IPS-20b (cell line): Measurements from ENCODE around the gene BBX.

Source experiments
- H3K27ac ChIP-seq: one replicate; pipeline ENCODE4 v1.5.1; 2013; ENCODE audit warnings: low read length
- H3K27me3 ChIP-seq: 2 replicates; pipeline ENCODE4 v1.6.1; 2013; ENCODE audit warnings: mild to moderate bottlenecking, low read length, inconsistent platforms; ENCODE audit not compliant: insufficient read depth
- H3K36me3 ChIP-seq: 2 replicates; pipeline ENCODE4 v1.6.1; 2013; ENCODE audit warnings: low read depth, mild to moderate bottlenecking, inconsistent platforms, low read length, moderate library complexity; ENCODE audit not compliant: insufficient read depth
- H3K4me1 ChIP-seq: 2 replicates; pipeline ENCODE4 v1.6.1; 2013; ENCODE audit warnings: mild to moderate bottlenecking, control low read depth, inconsistent platforms, low read length, moderate library complexity; ENCODE audit not compliant: insufficient read depth
- H3K4me3 ChIP-seq: 2 replicates; pipeline ENCODE4 v1.5.1; 2013; ENCODE audit warnings: mild to moderate bottlenecking, low read length, inconsistent platforms
- H3K9ac ChIP-seq: 2 replicates; pipeline ENCODE4 v1.6.1; 2013; ENCODE audit warnings: low read depth, mild to moderate bottlenecking, inconsistent platforms, low read length, moderate library complexity
- H3K9me3 ChIP-seq: 2 replicates; pipeline ENCODE4 v1.6.1; 2013; ENCODE audit warnings: mild to moderate bottlenecking, low read depth, low read length, inconsistent platforms; ENCODE audit not compliant: insufficient read depth

The BBX gene

DNA sequence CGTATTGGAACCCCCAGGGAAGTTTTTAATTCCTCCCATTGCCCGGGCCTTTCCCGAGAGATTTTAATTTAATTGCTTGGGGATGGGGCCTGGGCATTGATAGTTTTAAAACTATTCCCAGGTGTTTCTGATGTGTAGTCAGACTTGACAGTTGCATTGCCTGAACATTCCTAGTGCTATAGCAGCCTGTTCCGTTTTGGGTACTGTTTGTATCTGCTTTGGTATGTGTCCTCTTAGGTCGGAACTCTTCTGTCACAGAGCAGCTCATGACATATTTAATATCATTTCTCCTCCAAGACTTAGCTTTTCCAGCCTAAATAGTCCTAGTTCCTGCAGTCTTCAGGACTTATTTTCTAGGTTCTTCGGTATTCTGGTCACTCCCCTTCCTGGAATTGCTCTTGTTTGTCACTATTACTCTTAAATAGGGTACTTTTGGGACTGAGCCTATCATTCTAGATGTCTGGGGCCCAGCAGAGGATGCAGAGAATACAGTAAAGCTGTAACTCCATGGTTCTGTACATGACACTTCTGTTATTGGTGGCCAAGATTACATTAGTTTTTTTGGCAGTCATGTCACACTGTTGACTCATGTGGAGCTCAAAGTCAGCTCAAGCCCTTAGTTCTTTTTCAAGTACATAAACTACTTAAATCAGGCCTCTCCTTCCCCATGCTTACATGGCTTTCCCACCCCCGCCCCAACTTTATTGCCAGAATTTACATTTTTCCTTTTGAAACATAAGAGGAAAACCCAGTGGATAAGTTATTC, 81.5 kb downstream of the BBX start:
- Histone ChIP-seq H3K9ac (no peak overlapping the region), H3K36me3 (no peaks in the 10 kb centered on the region), H3K4me3 (no peak overlapping the region), H3K27me3 (no peaks in the 10 kb centered on the region), H3K27ac (no peak overlapping the region), H3K9me3 (0 out of 2 replicates have a peak, but pooled peaks cover 4% of the 10 kb centered on the region), H3K4me1 (peaks cover 18% of the 10 kb centered on the region)

- Histone ChIP-seq H3K9me3 (0 out of 2 replicates have a peak, but pooled peaks cover 4% of the 10 kb centered on the region), H3K4me1 (peaks cover 6% of the 10 kb centered on the region; the same call in 1 of the 2 replicates), H3K27me3 (no peaks in the 10 kb centered on the region), H3K27ac (no peak overlapping the region), H3K4me3 (no peak overlapping the region), H3K36me3 (no peaks in the 10 kb centered on the region), H3K9ac (no peak overlapping the region)
These were observed 89.2 kb downstream of the BBX start for GRCh38 chr3:107611775-107612469.

GRCh38 chr3:107612664-107613084, 89.9 kb downstream of the BBX start:
- Histone ChIP-seq H3K9me3 (0 out of 2 replicates have a peak, but pooled peaks cover 4% of the 10 kb centered on the region), H3K27ac (no peak overlapping the region), H3K36me3 (no peaks in the 10 kb centered on the region), H3K4me1 (peaks cover 6% of the 10 kb centered on the region; the same call in 1 of the 2 replicates), H3K9ac (no peak overlapping the region), H3K4me3 (no peak overlapping the region), H3K27me3 (no peaks in the 10 kb centered on the region)

DNA sequence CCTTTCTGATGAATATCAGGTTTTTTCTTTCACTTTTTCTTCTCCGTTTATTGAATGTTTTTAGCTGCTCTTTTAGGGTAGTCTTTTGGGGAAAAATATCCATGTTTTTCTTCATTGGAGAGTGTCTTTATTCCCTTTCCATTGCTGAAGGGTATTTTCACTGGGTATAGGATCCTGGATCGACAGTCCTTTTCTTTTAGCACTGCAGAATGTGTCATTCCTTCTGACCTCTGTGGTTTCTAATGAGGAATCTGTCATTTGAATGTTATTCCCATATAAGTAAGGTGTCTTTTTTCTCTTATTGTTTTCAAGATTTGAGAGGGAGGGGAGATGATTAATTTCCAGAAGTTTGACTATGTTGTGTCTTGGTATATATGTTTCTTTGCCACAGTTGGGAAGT, 96.8 kb downstream of the BBX start:
- Histone ChIP-seq H3K9me3 (no peaks in the 10 kb centered on the region), H3K27ac (no peak overlapping the region), H3K9ac (no peak overlapping the region), H3K4me1 (peaks cover 26% of the 10 kb centered on the region), H3K27me3 (no peaks in the 10 kb centered on the region), H3K36me3 (no peaks in the 10 kb centered on the region), H3K4me3 (no peak overlapping the region)

DNA sequence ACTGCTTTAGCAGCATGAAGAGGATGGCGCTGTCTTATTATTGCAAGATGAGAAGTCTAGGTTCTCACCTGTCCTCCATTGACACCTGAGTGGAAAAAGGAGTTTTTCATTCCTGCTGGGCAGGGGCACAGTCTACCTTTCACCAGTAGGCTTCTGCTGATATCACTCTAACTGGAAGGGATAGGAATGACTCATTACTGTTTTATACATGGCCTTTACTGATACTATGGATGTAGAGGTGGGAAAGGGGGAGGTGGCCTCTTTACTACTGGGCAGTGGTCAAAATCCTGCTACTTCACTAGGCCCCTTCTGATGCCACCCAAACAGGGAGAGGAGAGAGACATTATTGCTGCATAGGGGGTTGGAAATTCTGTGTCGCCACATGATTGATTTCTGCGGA, 97.8 kb downstream of the BBX start:
- H3K9me3 ChIP-seq = no peaks in the 10 kb centered on the region

DNA sequence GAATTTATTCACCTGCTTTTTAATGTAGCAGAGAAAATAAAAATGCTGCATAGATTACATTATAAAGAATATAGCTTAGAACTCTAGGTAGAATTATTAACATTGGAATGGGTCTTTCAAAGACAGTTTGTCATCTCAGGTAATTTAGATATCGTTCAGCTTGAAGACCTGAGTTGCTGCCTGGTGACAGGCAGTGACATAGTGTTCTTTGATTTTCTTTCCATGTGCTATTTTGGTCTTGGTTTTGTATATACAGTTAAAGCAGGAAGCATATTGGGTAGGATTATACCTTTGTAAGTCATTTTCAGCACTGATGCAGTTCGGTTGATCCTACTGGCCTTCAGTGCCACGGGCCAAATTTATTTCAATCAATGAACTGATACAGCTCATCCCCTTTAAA, 98.7 kb downstream of the BBX start:
- no peak overlapping the region for H3K4me3 ChIP-seq
- peaks cover 24% of the 10 kb centered on the region for H3K4me1 ChIP-seq
- no peaks in the 10 kb centered on the region for H3K9me3 ChIP-seq
- no peak overlapping the region for H3K27ac ChIP-seq
- no peaks in the 10 kb centered on the region for H3K36me3 ChIP-seq
- no peak overlapping the region for H3K9ac ChIP-seq
- no peaks in the 10 kb centered on the region for H3K27me3 ChIP-seq

More for the DNA sequence above, 97.8 kb downstream of the BBX start:
- H3K9ac ChIP-seq = no peak overlapping the region
- H3K4me3 ChIP-seq = no peak overlapping the region
- H3K27ac ChIP-seq = no peak overlapping the region
- H3K4me1 ChIP-seq = peaks cover 24% of the 10 kb centered on the region
- H3K27me3 ChIP-seq = no peaks in the 10 kb centered on the region
- H3K36me3 ChIP-seq = no peaks in the 10 kb centered on the region

GRCh38 chr3:107627962-107628542, 105.3 kb downstream of the BBX start:
- Histone ChIP-seq H3K27ac (no peak overlapping the region), H3K9ac (no peak overlapping the region), H3K9me3 (no peaks in the 10 kb centered on the region), H3K36me3 (no peaks in the 10 kb centered on the region), H3K4me3 (no peak overlapping the region), H3K27me3 (no peaks in the 10 kb centered on the region), H3K4me1 (peaks cover 9% of the 10 kb centered on the region; the same call in 1 of the 2 replicates)

DNA sequence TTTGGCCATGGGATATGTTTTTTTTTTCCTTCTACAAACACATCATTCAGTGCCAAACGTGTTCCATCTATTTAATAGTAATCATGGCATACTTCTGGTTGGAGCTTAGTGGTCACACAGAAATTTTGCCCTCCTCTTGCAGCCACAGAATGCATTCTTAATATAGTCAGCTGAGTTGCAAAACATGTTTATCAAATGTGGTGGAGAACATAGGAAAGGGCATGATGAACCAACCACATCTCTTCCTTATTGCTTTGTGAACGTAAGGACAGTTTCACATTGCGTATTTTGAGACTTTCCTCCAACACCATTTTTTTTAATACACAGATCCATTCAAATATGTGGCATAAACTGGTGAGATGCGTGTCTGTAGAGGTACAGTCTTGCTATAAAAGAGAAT, 106.8 kb downstream of the BBX start:
- H3K4me1 ChIP-seq = peaks cover 6% of the 10 kb centered on the region; the same call in 1 of the 2 replicates

DNA sequence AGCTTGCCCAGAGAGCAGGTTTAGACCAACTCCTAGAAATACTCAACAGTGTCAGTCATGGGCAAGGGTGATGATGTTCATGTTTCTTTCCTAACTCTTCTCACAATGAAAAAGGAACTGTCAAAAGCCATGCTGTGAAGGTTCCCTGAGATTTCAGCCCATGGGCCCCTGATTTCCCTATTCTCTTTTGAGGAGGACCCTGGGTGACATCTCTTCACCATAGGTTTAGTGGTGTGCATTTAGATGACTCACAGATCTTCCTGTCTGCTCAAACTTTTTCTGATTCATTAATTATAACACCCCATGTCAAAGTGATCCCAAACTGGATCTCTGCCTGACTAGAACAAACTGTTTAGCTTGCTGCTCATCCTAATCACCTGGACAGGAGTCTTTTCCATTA, 108.0 kb downstream of the BBX start:
- Histone ChIP-seq H3K36me3 (no peaks in the 10 kb centered on the region), H3K27me3 (no peaks in the 10 kb centered on the region), H3K4me3 (no peak overlapping the region), H3K9me3 (no peaks in the 10 kb centered on the region), H3K4me1 (peaks cover 6% of the 10 kb centered on the region; the same call in 1 of the 2 replicates), H3K27ac (no peak overlapping the region), H3K9ac (no peak overlapping the region)

More for the DNA sequence above, 106.8 kb downstream of the BBX start:
- no peak overlapping the region for H3K27ac ChIP-seq
- H3K27me3 ChIP-seq = no peaks in the 10 kb centered on the region
- H3K36me3 ChIP-seq = no peaks in the 10 kb centered on the region
- no peak overlapping the region for H3K4me3 ChIP-seq
- H3K9ac ChIP-seq = no peak overlapping the region
- no peaks in the 10 kb centered on the region for H3K9me3 ChIP-seq

GRCh38 chr3:107632576-107632975, 109.8 kb downstream of the BBX start:
- H3K36me3 ChIP-seq = no peaks in the 10 kb centered on the region
- no peaks in the 10 kb centered on the region for H3K9me3 ChIP-seq
- H3K9ac ChIP-seq = no peak overlapping the region
- no peak overlapping the region for H3K27ac ChIP-seq
- H3K27me3 ChIP-seq = no peaks in the 10 kb centered on the region
- peaks cover 6% of the 10 kb centered on the region; the same call in 1 of the 2 replicates for H3K4me1 ChIP-seq
- H3K4me3 ChIP-seq = no peak overlapping the region

DNA sequence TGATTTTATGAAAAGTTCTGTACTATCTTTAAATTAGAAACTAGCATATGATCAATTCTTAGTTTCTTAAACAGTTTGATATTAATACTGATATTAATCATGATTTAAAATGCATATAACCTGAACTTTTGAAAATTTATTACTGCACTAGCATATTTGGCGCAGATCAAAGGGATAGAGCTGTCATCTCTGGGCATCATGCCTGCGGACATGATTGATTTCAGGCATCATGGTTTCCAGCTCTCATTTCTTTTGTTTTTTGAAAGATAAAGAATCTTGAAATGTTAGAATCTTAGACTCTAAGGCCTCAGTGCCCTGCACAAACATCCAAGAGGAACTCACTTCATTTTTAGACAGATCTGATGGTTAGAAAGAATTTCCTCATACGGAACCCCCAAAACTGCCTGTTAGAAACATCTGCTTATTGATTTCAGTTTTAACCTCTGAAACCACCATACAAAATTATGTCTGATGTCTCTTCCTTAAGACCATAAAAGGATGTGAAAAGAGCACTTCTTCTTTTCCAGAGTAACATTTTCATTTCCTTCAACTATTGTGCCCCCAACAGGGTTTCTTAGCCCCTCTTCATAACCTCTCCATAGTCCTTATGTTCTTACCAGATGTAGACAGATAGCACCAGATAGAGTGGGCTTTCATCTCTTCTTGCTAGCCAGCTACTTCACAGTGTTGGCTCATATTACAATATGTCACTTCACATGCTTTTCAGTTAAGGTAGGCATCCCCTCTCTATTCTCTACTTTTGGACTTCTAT, 110.8 kb downstream of the BBX start:
- no peaks in the 10 kb centered on the region for H3K27me3 ChIP-seq
- H3K9ac ChIP-seq = no peak overlapping the region
- H3K4me3 ChIP-seq = no peak overlapping the region
- H3K27ac ChIP-seq = no peak overlapping the region
- no peaks in the 10 kb centered on the region for H3K9me3 ChIP-seq
- H3K4me1 ChIP-seq = peaks cover 6% of the 10 kb centered on the region; the same call in 1 of the 2 replicates
- no peaks in the 10 kb centered on the region for H3K36me3 ChIP-seq
